ENCODE results near the gene TBC1D1. TPM values are rescaled to one million over a fixed set of nuclear protein-coding genes. Genes with fewer than 3 reads are reported as not detected.

Gene TBC1D1
- total RNA-seq, 1 experiment from 2014 or later, result 102 TPM

DNA sequence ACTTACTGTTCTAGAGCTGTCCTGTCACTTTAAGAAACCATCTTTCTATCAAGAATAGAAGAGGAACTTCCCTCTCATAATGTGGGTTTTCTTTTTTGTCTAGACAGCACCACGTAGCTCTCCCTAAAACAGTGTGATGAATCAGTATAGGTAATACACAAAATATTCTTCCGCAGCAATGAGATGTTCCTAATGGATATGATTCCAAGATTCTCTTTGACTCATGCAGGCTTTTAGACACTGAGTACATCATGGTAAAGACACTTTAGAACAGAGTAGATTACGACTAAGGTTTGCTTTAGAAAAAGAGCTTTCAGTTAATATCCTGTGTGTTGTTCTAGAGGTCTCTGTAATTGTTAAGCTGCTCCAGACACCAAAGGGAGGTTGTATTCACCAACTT lies 139.1 kb downstream of the TBC1D1 start:
- Histone ChIP-seq H3K27me3 (ENCODE audit: control insufficient read depth, insufficient read depth, low read length) (no peaks in the 10 kb centered on the region), H3K36me3 (replicated peaks; ENCODE audit: control insufficient read depth, insufficient read depth, low read length) (peaks cover 1% of the 10 kb centered on the region; the same call in 1 of the 2 replicates), H3K4me3 (ENCODE audit: insufficient read depth, low read depth, low read length) (no peak overlapping the region)
- DNase-seq, result no peak

DNA sequence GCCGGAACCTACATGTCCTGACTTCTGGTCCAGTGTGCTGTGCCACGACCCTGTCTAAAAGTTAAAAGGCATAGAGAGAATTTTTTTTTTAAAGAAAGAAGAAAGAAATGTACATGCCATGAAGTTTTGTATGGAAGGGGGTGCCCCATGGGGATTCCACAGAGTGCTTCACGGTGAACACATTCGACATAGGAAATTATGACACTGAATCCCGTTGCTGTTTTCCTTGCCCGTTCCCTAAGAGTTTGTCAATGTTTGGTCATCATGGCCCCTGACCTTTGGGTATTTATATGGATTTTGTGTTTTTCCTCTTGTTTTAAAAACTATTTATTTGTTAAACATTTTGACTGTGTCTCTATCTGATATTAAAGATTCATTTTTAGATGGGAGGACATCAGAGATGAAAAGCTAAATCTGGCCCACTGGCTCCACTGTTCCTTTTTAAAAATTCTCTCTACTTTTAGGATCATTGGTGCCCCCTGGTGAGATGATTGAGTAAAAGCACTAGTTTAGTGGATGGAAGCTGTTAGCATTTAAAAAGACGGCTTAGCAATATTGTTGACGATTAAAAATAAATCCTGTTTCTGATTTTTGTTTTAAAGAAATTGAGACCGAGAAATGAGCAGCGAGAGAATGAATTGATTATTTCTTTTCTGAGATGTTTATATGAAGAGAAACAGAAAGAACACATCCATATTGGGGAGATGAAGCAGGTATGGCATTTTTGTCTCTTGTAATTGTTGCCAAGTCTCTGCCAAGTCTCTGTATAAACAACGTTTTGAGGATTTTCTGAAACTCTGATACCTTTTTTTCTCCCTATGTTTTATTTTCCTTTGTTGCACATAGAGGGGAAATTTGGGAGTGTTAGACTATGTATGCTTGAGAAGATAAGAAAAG lies 144.3 kb downstream of the TBC1D1 start:
- peak; percentile 69 for DNase-seq
- Histone ChIP-seq H3K4me3 (ENCODE audit: insufficient read depth, low read depth, low read length) (no peak overlapping the region), H3K36me3 (replicated peaks; ENCODE audit: control insufficient read depth, insufficient read depth, low read length) (peaks cover 1% of the 10 kb centered on the region; the same call in 1 of the 2 replicates), H3K27me3 (ENCODE audit: control insufficient read depth, insufficient read depth, low read length) (no peaks in the 10 kb centered on the region)

DNA sequence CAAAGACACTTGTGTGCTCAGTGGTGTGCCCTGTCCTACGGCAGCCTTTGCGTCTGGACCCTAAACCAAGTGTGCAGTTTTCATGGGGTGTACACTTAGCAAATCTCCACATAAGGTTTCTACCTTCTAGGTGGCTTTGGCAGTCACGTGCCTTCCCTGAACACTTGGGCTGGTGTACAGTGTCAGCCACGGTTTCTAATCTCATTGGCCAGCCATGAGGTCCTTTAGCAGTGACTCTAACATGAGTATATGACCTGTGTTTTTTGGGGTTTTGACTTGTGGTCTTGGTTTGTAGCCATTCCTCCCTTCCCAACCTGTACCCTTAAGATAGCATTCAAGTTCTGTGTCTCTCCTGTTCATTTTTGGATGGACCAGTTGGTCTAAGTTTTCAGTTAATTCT lies 145.7 kb downstream of the TBC1D1 start:
- no peak overlapping the region for H3K4me3 ChIP-seq (ENCODE audit: insufficient read depth, low read depth, low read length)
- no peaks in the 10 kb centered on the region for H3K27me3 ChIP-seq (ENCODE audit: control insufficient read depth, insufficient read depth, low read length)
- peaks cover 1% of the 10 kb centered on the region; the same call in 1 of the 2 replicates for H3K36me3 ChIP-seq (replicated peaks; ENCODE audit: control insufficient read depth, insufficient read depth, low read length)
- no peak for DNase-seq

DNA sequence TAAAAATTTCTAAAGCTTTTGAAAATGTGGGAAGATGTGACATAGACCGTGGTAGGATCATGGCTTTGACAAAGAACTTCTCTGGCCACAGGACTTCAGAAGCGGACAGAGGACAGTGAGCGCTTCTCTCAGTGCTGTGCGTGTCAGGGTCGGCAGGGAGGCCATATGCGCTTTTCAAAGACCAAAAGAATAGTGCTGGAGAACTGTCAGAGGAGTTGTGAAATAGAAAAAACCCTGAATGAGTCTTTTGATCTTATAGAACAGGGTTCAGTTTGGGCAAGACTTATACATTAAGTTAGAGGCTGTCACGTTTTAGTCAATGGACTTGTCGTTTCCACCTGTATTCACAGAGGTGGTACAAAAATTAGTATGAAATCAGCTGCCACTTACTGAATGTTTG lies 146.7 kb downstream of the TBC1D1 start:
- DNase-seq, result no peak
- Histone ChIP-seq H3K27me3 (ENCODE audit: control insufficient read depth, insufficient read depth, low read length) (no peaks in the 10 kb centered on the region), H3K4me3 (ENCODE audit: insufficient read depth, low read depth, low read length) (no peak overlapping the region), H3K36me3 (replicated peaks; ENCODE audit: control insufficient read depth, insufficient read depth, low read length) (peaks cover 1% of the 10 kb centered on the region; the same call in 1 of the 2 replicates)

DNA sequence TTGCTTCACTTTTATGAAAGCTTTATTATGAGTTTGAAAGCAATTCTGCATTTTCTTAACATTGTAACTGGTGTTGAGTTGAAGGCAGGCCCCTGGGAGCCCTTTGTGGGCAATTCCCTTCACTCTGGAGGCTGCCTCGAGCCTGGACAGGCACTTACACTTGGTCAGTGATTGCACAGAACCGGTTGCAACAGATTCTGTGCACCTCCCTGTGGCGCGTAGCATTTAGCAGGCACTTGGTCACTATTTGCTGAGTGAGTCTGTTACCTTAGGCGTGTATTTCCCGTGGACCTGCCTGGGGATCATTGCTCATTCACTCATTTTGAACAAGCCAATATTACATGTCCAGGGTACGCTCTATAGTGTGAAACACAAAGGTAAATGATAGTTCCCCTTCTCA lies 149.7 kb downstream of the TBC1D1 start:
- no peak overlapping the region for H3K4me3 ChIP-seq (ENCODE audit: insufficient read depth, low read depth, low read length)
- no peak for DNase-seq
- peaks cover 3% of the 10 kb centered on the region for H3K36me3 ChIP-seq (replicated peaks; ENCODE audit: control insufficient read depth, insufficient read depth, low read length)
- H3K27me3 ChIP-seq (ENCODE audit: control insufficient read depth, insufficient read depth, low read length), result no peaks in the 10 kb centered on the region

DNA sequence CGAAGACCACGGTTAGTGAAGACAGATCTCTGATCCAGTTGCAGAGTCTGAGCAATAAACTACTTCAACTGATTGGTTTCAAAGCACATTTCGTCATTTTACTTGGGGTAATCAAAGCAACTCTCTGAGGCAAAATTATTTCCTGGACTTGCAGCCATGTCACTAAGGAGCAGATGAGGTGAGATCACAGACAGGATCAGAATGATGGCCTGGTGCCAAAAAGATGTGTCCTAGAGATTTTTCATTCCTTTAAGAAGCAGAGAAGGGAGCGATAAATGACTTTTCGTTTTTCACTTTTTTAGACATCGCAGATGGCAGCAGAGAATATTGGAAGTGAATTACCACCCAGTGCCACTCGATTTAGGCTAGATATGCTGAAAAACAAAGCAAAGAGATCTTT lies 153.2 kb downstream of the TBC1D1 start:
- Histone ChIP-seq H3K4me3 (ENCODE audit: insufficient read depth, low read depth, low read length) (no peak overlapping the region), H3K27me3 (ENCODE audit: control insufficient read depth, insufficient read depth, low read length) (no peaks in the 10 kb centered on the region), H3K36me3 (replicated peaks; ENCODE audit: control insufficient read depth, insufficient read depth, low read length) (peaks cover 2% of the 10 kb centered on the region; the same call in 1 of the 2 replicates)
- no peak for DNase-seq

DNA sequence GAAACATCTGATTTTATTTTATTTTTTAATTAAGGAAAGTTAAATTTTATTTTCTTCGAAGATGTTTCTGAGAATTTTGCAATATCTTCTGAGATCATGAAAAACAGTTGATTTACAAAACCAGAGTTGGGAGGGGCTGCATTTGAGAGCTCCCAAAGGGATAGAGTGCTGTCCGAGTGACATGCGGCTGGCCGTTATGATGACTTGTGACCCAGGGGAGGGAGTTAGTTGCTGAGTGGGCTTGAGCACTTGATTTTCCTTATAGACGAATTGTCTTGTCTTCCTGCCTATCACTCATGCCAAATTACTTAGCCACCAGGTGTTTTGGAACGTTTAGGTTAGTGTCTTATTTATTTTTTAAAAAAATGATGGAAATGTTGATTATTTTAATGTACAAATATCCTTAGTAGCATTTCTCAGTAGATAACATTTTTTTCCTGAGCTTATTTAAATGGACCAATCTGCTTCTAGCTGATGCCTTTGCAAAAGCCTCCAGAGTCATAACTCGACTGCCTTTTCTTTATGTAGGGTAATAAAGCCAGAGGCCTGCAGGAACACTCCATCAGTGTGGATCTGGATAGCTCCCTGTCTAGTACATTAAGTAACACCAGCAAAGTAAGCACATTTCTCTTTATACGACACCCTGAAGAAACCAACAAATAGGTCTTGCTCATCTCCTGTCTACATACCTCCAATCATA lies 154.6 kb downstream of the TBC1D1 start:
- Histone ChIP-seq H3K4me3 (ENCODE audit: insufficient read depth, low read depth, low read length) (no peak overlapping the region), H3K36me3 (replicated peaks; ENCODE audit: control insufficient read depth, insufficient read depth, low read length) (peaks cover 3% of the 10 kb centered on the region; the same call in 1 of the 2 replicates), H3K27me3 (ENCODE audit: control insufficient read depth, insufficient read depth, low read length) (no peaks in the 10 kb centered on the region)
- no peak for DNase-seq

DNA sequence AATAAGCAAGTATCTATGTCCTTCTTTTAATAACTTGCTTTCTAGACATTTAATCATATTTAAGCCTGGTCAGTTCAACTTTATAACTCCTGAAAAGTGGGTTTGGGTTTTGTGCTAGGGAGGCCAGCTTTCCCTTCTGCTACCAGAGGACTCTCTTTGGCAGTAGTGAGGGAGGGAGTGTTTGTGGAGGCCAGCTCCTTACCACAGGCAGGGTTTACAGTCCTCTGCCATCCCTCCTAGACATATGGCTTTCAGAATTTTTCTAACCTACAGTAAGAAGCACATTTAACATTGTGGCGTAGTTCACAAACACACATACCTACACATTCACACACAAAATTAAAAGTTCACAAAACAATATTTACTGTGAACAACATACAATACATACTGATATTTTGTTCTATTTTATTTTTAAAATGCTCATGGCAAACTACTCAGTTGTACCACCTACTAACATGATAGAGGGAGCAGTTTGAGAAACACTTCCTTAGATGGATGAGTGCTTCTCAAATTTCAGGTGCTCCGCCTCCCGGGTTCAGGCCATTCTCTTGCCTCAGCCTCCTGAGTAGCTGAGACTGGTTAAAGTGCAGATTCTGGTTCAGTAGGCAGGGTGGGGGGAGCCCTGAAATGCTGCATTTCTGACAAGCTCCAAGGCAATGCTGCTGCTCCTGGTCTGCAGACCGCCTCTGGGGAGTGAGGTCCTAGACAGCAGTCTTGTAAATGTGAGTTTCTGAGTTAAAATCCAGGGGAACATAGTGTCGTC lies 156.0 kb downstream of the TBC1D1 start:
- no peaks in the 10 kb centered on the region for H3K27me3 ChIP-seq (ENCODE audit: control insufficient read depth, insufficient read depth, low read length)
- DNase-seq, result peak; percentile 63
- H3K36me3 ChIP-seq (replicated peaks; ENCODE audit: control insufficient read depth, insufficient read depth, low read length), result peaks cover 3% of the 10 kb centered on the region; the same call in 1 of the 2 replicates

DNA sequence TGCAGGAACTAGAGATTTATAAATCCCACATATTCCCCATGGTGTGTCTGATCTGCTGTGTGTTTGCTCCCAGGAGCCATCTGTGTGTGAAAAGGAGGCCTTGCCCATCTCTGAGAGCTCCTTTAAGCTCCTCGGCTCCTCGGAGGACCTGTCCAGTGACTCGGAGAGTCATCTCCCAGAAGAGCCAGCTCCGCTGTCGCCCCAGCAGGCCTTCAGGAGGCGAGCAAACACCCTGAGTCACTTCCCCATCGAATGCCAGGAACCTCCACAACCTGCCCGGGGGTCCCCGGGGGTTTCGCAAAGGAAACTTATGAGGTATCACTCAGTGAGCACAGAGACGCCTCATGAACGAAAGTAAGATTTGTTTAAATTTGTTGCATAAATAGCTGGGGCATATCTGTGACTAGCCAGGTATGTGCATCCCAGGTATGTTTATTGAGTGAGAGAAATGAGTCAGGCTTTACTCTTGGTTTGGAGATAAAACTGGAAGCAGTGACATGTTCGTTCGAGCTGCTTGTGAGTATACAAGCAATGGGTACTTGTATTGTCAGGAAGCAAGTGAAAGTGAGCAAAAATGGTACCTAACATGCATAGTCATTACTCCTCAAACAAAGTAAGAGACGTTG lies 158.8 kb downstream of the TBC1D1 start:
- peaks cover 3% of the 10 kb centered on the region; the same call in 1 of the 2 replicates for H3K36me3 ChIP-seq (replicated peaks; ENCODE audit: control insufficient read depth, insufficient read depth, low read length)
- H3K4me3 ChIP-seq (ENCODE audit: insufficient read depth, low read depth, low read length), result no peak overlapping the region
- no peaks in the 10 kb centered on the region for H3K27me3 ChIP-seq (ENCODE audit: control insufficient read depth, insufficient read depth, low read length)
- no peak for DNase-seq

More for the DNA sequence above, 156.0 kb downstream of the TBC1D1 start:
- no peak overlapping the region for H3K4me3 ChIP-seq (ENCODE audit: insufficient read depth, low read depth, low read length)

DNA sequence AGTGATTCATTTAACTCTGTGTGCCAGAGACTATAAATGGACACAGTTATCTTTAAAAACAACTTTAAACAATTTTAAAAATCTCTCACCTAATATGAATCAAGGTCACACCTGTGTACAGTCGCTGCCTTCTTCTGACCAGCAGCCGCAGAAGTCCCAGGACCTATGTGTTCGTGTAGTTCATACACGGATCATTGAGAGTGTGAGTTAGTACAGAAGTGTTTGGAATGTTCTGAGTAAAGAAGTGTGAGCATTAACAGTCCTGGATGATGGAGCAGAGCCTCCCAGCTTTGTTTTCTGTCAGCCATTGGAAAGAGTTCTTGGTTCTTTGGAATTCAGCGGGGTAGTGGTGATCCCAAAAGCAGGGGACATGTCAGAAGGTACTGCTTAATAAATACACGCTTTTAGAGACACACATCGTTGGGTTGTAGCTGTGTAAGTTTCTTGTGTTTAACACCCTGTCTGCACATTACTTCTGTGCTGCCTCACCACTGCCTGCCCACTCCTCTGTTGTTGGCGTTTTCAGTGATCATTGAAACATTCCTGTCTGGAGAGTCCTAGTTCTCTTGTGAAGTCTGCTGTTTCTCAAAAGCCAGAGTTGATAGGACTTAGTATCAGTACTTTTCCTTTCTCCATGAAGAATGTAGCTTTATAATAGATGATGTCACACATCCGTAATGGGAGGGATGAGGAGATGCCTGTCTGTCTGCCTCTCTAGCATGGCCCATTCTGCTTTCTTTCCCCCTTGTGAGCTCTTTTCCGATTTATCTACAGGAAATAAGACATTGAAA lies 159.9 kb downstream of the TBC1D1 start:
- peaks cover 2% of the 10 kb centered on the region for H3K36me3 ChIP-seq (replicated peaks; ENCODE audit: control insufficient read depth, insufficient read depth, low read length)
- no peak overlapping the region for H3K4me3 ChIP-seq (ENCODE audit: insufficient read depth, low read depth, low read length)
- H3K27me3 ChIP-seq (ENCODE audit: control insufficient read depth, insufficient read depth, low read length), result no peaks in the 10 kb centered on the region
- DNase-seq, result no peak

DNA sequence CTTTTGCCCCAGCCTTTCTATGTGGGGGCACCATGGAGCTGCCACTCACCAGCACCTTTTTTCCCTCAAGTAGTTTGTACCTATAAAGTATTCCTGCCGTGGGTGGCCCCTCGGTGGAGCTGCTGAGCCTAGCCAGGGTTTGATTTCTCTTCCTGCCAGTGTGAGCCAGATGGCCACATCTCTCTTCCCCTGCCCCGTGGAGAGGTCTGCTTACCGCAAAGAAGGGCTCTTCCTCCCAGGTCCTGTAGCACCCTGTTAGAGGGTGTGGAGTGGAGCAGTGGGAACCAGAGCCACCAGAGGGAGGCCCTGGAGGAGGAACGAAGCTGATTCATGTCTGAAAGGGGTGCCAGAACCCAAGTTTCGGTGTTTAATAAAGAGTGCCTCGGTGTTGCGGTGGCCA lies 164.7 kb downstream of the TBC1D1 start:
- Histone ChIP-seq H3K27me3 (ENCODE audit: control insufficient read depth, insufficient read depth, low read length) (no peaks in the 10 kb centered on the region), H3K4me3 (ENCODE audit: insufficient read depth, low read depth, low read length) (no peak overlapping the region), H3K36me3 (replicated peaks; ENCODE audit: control insufficient read depth, insufficient read depth, low read length) (peaks cover 3% of the 10 kb centered on the region)
- peak; percentile 34 for DNase-seq

DNA sequence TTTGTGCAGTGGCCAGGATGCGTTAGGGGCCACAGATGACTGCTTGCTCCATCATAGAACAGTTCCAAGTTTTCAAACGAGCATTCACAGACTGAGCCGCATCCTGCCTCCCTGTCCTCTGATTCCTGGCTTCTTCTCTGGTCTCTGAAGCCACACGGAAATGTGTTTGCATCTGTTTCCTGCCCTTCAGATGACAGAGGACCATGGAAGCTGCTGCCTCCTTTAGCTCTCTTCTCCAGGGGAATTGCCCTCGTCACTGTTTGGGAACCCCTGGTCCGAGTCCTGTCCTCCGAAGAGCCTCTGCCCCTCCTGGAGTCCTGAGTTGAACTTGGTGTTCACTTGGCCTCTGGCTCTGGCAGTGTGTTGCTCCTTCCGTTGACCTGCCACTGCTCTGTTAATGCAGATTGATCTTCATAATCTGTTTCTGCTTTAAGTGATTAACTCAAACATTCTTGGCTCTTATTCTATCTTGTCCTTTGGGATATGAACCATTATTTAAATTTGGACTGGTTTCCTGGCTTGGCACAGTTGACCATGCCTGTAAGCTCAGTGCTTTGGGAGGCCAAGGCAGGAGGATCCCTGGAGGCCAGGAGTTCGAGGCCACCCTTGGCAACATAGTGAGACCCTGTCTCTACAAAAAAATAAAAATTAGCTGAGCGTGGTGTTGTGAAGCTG lies 165.3 kb downstream of the TBC1D1 start:
- Histone ChIP-seq H3K4me3 (ENCODE audit: insufficient read depth, low read depth, low read length) (no peak overlapping the region), H3K36me3 (replicated peaks; ENCODE audit: control insufficient read depth, insufficient read depth, low read length) (peaks cover 3% of the 10 kb centered on the region), H3K27me3 (ENCODE audit: control insufficient read depth, insufficient read depth, low read length) (no peaks in the 10 kb centered on the region)
- DNase-seq, result no peak

DNA sequence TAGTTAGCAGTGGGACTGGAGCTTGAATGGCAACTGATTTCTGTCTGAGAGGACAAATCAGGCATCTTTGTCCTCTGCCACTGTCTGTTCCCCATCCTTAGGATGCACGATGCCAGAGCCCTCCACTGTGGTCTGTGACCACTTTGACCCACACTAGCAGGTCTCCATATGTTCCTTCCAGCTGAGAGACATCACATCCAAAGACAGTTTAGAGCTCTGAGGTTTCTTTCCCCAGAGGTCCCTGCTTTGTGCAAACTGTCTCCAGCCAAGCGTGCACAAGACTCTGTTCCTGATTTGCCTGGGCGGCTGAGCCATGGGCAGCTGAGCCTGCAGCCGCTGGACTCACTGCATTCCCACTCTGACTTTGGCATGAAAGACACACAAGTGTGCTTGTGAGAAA lies 167.3 kb downstream of the TBC1D1 start:
- Histone ChIP-seq H3K27me3 (ENCODE audit: control insufficient read depth, insufficient read depth, low read length) (no peaks in the 10 kb centered on the region), H3K4me3 (ENCODE audit: insufficient read depth, low read depth, low read length) (no peak overlapping the region), H3K36me3 (replicated peaks; ENCODE audit: control insufficient read depth, insufficient read depth, low read length) (peaks cover 3% of the 10 kb centered on the region)
- DNase-seq, result no peak

All from H7 (cell line).